Right ventricle myocardium inferior (tissue), 1 donor: ENCODE measurements around the gene PLS3. TPM values are rescaled to one million over a fixed set of nuclear protein-coding genes. Genes with fewer than 3 reads are reported as not detected.

Experiments used
- ATAC-seq: fragments of 200-7000 bp; cut with Tn5 transposase; one replicate; pipeline ENCODE4 v1.9.1; 2020; ENCODE audit warnings: mild to moderate bottlenecking, moderate library complexity
- DNase-seq: peaks from one replicate; pipeline ENCODE4 v3.0.0; 2021; ENCODE audit errors: missing footprints
- intact Hi-C: fragments of 100-400 bp; cut with DNase I; formaldehyde crosslinking; loops from one replicate; pipeline ENCODE4 v1.11.0; 2022
- total RNA-seq: library from RNA; stranded (reverse); fragmentation: NEBNext Ultra II Directional; extraction: Animal tissue kit (Norgen Biotek cat#: 25700); gene quantifications from one replicate; pipeline ENCODE4 v1.2.1, GENCODE V29; 2021
- donor health status: DM: no; HTN: yes; CAD: no; lungs with severe emphysema.

The PLS3 gene
- total RNA-seq, 1 donor from 2014 or later, result 44.7 TPM

- peak; percentile 77 for ATAC-seq
- intact Hi-C loops, result loop anchor here (5.0 to 10.0 kb wide), 4 partner anchors 65 to 220 kb away; no protein-coding TSS in a partner anchor
These were observed 868 bp downstream of the PLS3 start for GRCh38 chrX:115561605-115562479.

GRCh38 chrX:115562480-115562847, 1.5 kb downstream of the PLS3 start:
- no peak for DNase-seq
- peak; percentile 12 for ATAC-seq
- intact Hi-C loops, result loop anchor here (5.0 to 10.0 kb wide), 4 partner anchors 65 to 220 kb away; no protein-coding TSS in a partner anchor

More at GRCh38 chrX:115561605-115562479, 868 bp downstream of the PLS3 start:
- DNase-seq, result peak; percentile 65

- ATAC-seq (no peak), DNase-seq (no peak)
- intact Hi-C loops, result loop anchor here (5.0 to 10.0 kb wide), 4 partner anchors 64 to 221 kb away; no protein-coding TSS in a partner anchor
These were observed 2.7 kb downstream of the PLS3 start for GRCh38 chrX:115563633-115564162.

- intact Hi-C loops, result loop anchor here (5.0 to 10.0 kb wide), 4 partner anchors 63 to 222 kb away; no protein-coding TSS in a partner anchor
- ATAC-seq (no peak), DNase-seq (no peak)
These were observed 3.3 kb downstream of the PLS3 start for GRCh38 chrX:115564243-115564642.

- intact Hi-C loops, result loop anchor here (10.0 kb wide), 1 partner anchor 101 kb away; no protein-coding TSS in a partner anchor
- no peak for ATAC-seq
- DNase-seq, result no peak
These were observed 4.9 kb downstream of the PLS3 start for GRCh38 chrX:115565888-115566287.

GRCh38 chrX:115571712-115572111, 10.7 kb downstream of the PLS3 start:
- no peak for ATAC-seq
- intact Hi-C loops, result no loop called here
- no peak for DNase-seq

GRCh38 chrX:115573185-115573584, 12.2 kb downstream of the PLS3 start:
- no peak for DNase-seq
- intact Hi-C loops, result no loop called here
- ATAC-seq, result peak; percentile 46

GRCh38 chrX:115576676-115577075, 15.7 kb downstream of the PLS3 start:
- no peak for ATAC-seq
- intact Hi-C loops, result no loop called here
- DNase-seq, result no peak

- DNase-seq (no peak), ATAC-seq (no peak)
- intact Hi-C loops, result no loop called here
These were observed 18.4 kb downstream of the PLS3 start for GRCh38 chrX:115579327-115579726.

GRCh38 chrX:115579786-115580294, 18.9 kb downstream of the PLS3 start:
- ATAC-seq (no peak), DNase-seq (no peak)
- intact Hi-C loops, result loop anchor here (5.0 kb wide), 1 partner anchor 37 kb away; no protein-coding TSS in a partner anchor

GRCh38 chrX:115581759-115582615, 21.0 kb downstream of the PLS3 start:
- ATAC-seq (no peak), DNase-seq (no peak)
- intact Hi-C loops, result loop anchor here (5.0 kb wide), 1 partner anchor 35 kb away; no protein-coding TSS in a partner anchor

- intact Hi-C loops, result loop anchor here (5.0 kb wide), 1 partner anchor 34 kb away; no protein-coding TSS in a partner anchor
- DNase-seq, result no peak
These were observed 21.9 kb downstream of the PLS3 start for GRCh38 chrX:115582616-115583495.

GRCh38 chrX:115583496-115584004, 22.6 kb downstream of the PLS3 start:
- ATAC-seq, result no peak
- intact Hi-C loops, result loop anchor here (5.0 kb wide), 1 partner anchor 34 kb away; no protein-coding TSS in a partner anchor
- no peak for DNase-seq

More at GRCh38 chrX:115582616-115583495, 21.9 kb downstream of the PLS3 start:
- ATAC-seq, result no peak

GRCh38 chrX:115584696-115585095, 23.7 kb downstream of the PLS3 start:
- DNase-seq, result no peak
- ATAC-seq, result no peak
- intact Hi-C loops, result loop anchor here (5.0 kb wide), 1 partner anchor 33 kb away; no protein-coding TSS in a partner anchor

- DNase-seq (no peak), ATAC-seq (no peak)
- intact Hi-C loops, result no loop called here
These were observed 27.2 kb downstream of the PLS3 start for GRCh38 chrX:115588179-115588578.

- ATAC-seq (no peak), DNase-seq (no peak)
- intact Hi-C loops, result no loop called here
These were observed 28.4 kb downstream of the PLS3 start for GRCh38 chrX:115589419-115589818.

GRCh38 chrX:115591420-115591819, 30.4 kb downstream of the PLS3 start:
- ATAC-seq (no peak), DNase-seq (no peak)
- intact Hi-C loops, result no loop called here
